Upper lobe of left lung (tissue), 6 donors: ENCODE measurements around the gene IL20RB. TPM values are rescaled to one million over a fixed set of nuclear protein-coding genes. Genes with fewer than 3 reads are reported as not detected.
"Not testable (repeated sequence)": the region's sequence is repeated elsewhere in the genome, so short reads cannot be mapped to it uniquely, and the experiment has no call there.

Experiments
- ATAC-seq, 2 donors: fragments of 200-7000 bp; cut with Tn5 transposase; one replicate each; pipeline ENCODE4 v1.9.1; 2022; ENCODE audit warnings: mild to moderate bottlenecking in 2 of 2, moderate library complexity in 2 of 2; ENCODE audit not compliant: low FRiP score in 2 of 2
- DNase-seq, 2 donors: peaks; one replicate each; pipeline ENCODE4 v3.0.0-alpha.2; 2019 to 2020
- H3K27ac ChIP-seq, 4 donors: fragments of 200-600 bp; sonication (generic); one replicate each; pipeline ENCODE4 v1.5.1; 2016 to 2019
- H3K27me3 ChIP-seq, 4 donors: fragments of 200-600 bp; sonication (generic); one replicate each; pipeline ENCODE4 v1.5.1; 2017 to 2019
- H3K36me3 ChIP-seq, 4 donors: fragments of 200-600 bp; sonication (generic); one replicate each; pipeline ENCODE4 v1.5.1; 2016 to 2019
- H3K4me1 ChIP-seq, 4 donors: fragments of 200-600 bp; sonication (generic); one replicate each; pipeline ENCODE4 v1.5.1; 2018 to 2019
- H3K4me3 ChIP-seq, 4 donors: fragments of 200-600 bp; sonication (generic); one replicate each; pipeline ENCODE4 v1.5.1; 2017 to 2019; ENCODE audit warnings: mild to moderate bottlenecking in 2 of 4, moderate library complexity in 1 of 4
- H3K9me3 ChIP-seq, 4 donors: fragments of 200-600 bp; sonication (generic); one replicate each; pipeline ENCODE4 v1.5.1; 2018 to 2019
- CTCF ChIP-seq, 6 experiments: fragments of 450-650 bp in 4 of 6; fragments of 200-600 bp in 2 of 6; sonication (generic) in 2 of 6; IDR thresholded peaks; one replicate each; pipeline ENCODE4 v1.5.1; 2016 to 2019; ENCODE audit warnings: antibody characterized with exemption in 6 of 6
- EP300 ChIP-seq, 4 donors: sonication (generic); formaldehyde crosslinking; IDR thresholded peaks; one replicate each; pipeline ENCODE4 v1.5.1; 2017; ENCODE audit warnings: antibody characterized with exemption in 4 of 4, control low read depth in 2 of 4
- POLR2A ChIP-seq, 4 donors: fragments of 450-650 bp; IDR thresholded peaks; one replicate each; pipeline ENCODE4 v1.5.1; 2016 to 2017; ENCODE audit warnings: antibody characterized with exemption in 4 of 4, mild to moderate bottlenecking in 2 of 4
- POLR2AphosphoS5 ChIP-seq, 2 donors: sonication (generic); formaldehyde crosslinking; IDR thresholded peaks; one replicate each; pipeline ENCODE4 v1.5.1; 2017; ENCODE audit warnings: antibody characterized with exemption in 2 of 2
- WGBS, 2 donors: methylation state at CpG; one replicate each; pipeline ENCODE4 v1.1.5; 2017 to 2018; 5-methylcytosine and 5-hydroxymethylcytosine counted together
- total RNA-seq, 6 donors: library from RNA; depleted of rRNA in 4 of 6; stranded (reverse); fragments of >200 nt in 4 of 6; gene quantifications; one replicate each; pipeline versions ENCODE4 v1.1.0 to v1.2.1, GENCODE V29; 2016 to 2021
- donor health status: DM: no; HTN: no; CAD: no; lungs with moderate emphysema.
- donor health status: DM: no; HTN: yes; CAD: no; lungs with severe emphysema.

Gene IL20RB
- total RNA-seq, 6 donors from 2014 or later = 0.80 to 22.9 (median 1.1) TPM

- Histone ChIP-seq H3K9me3 (no peaks in the 10 kb centered on the region), H3K36me3 (no peaks in the 10 kb centered on the region), H3K4me1 (peaks cover 8 to 17% (median 13%) of the 10 kb centered on the region in 4 donors), H3K27ac (peak overlapping the region in 1 of 4 donors; percentile 43), H3K27me3 (no peaks in the 10 kb centered on the region), H3K4me3 (no peak overlapping the region)
- 77 to 82% methylated on average over 4 of the region's 4 CpGs for WGBS, 2 donors
- TF ChIP-seq POLR2A (IDR thresholded peaks at IDR 0.05) = no peak
- TF ChIP-seq POLR2AphosphoS5 (IDR thresholded peaks at IDR 0.05) = no peak
- no peak for TF ChIP-seq CTCF (IDR thresholded peaks at IDR 0.05)
- no peak for TF ChIP-seq EP300 (IDR thresholded peaks at IDR 0.05)
- ATAC-seq (no peak), DNase-seq (no peak)
Measured at GRCh38 chr3:136982520-136983138, 24.8 kb downstream of the IL20RB start.

- no peak for TF ChIP-seq POLR2A (IDR thresholded peaks at IDR 0.05)
- TF ChIP-seq EP300 (IDR thresholded peaks at IDR 0.05) = no peak
- no peak for TF ChIP-seq CTCF (IDR thresholded peaks at IDR 0.05)
- peak; percentile 16 to 44 for TF ChIP-seq POLR2AphosphoS5 (IDR thresholded peaks at IDR 0.05)
- no peaks in the 10 kb centered on the region for H3K9me3 ChIP-seq
- H3K27ac ChIP-seq = peak overlapping the region in 2 of 4 donors; percentile 44 to 49
- DNase-seq (no peak), ATAC-seq (peak in 1 of 2 donors; percentile 15)
- H3K4me3 ChIP-seq = no peak overlapping the region
- no peaks in the 10 kb centered on the region for H3K27me3 ChIP-seq
- 42 to 48% methylated on average over 3 of the region's 3 CpGs for WGBS, 2 donors
- no peaks in the 10 kb centered on the region for H3K36me3 ChIP-seq
- H3K4me1 ChIP-seq = peaks cover 8 to 17% (median 13%) of the 10 kb centered on the region in 4 donors
Measured at GRCh38 chr3:136984837-136985236, 27.1 kb downstream of the IL20RB start.

GRCh38 chr3:136987398-136987980, 29.7 kb downstream of the IL20RB start:
- peaks cover 8 to 17% (median 12%) of the 10 kb centered on the region in 4 donors for H3K4me1 ChIP-seq
- H3K9me3 ChIP-seq, ATAC-seq, H3K36me3 ChIP-seq, H3K27ac ChIP-seq, H3K4me3 ChIP-seq, H3K27me3 ChIP-seq: not testable (repeated sequence)
- peak in 1 of 2 donors; percentile 79 for DNase-seq
- 97 to 98% methylated on average over 11 to 19 of the region's 39 CpGs for WGBS, 2 donors

- H3K27ac ChIP-seq = no peak overlapping the region
- DNase-seq (no peak), ATAC-seq (no peak)
- H3K4me1 ChIP-seq = peaks cover 8 to 17% (median 9%) of the 10 kb centered on the region in 4 donors
- no peaks in the 10 kb centered on the region for H3K36me3 ChIP-seq
- TF ChIP-seq POLR2A (IDR thresholded peaks at IDR 0.05) = no peak
- no peak for TF ChIP-seq POLR2AphosphoS5 (IDR thresholded peaks at IDR 0.05)
- no peak for TF ChIP-seq CTCF (IDR thresholded peaks at IDR 0.05)
- no peaks in the 10 kb centered on the region for H3K27me3 ChIP-seq
- WGBS, 2 donors = 89 to 91% methylated on average over 2 of the region's 2 CpGs
- no peak overlapping the region for H3K4me3 ChIP-seq
- H3K9me3 ChIP-seq = no peaks in the 10 kb centered on the region
Measured at GRCh38 chr3:136988651-136989050, 30.9 kb downstream of the IL20RB start.

- no peaks in the 10 kb centered on the region for H3K9me3 ChIP-seq
- DNase-seq (no peak), ATAC-seq (no peak)
- peaks cover 8 to 16% (median 12%) of the 10 kb centered on the region in 4 donors for H3K4me1 ChIP-seq
- WGBS, 2 donors = 80 to 85% methylated on average over 4 of the region's 4 CpGs
- TF ChIP-seq CTCF (IDR thresholded peaks at IDR 0.05) = no peak
- TF ChIP-seq POLR2AphosphoS5 (IDR thresholded peaks at IDR 0.05) = no peak
- TF ChIP-seq POLR2A (IDR thresholded peaks at IDR 0.05) = no peak
- TF ChIP-seq EP300 (IDR thresholded peaks at IDR 0.05) = no peak
- H3K36me3 ChIP-seq = no peaks in the 10 kb centered on the region
- H3K27me3 ChIP-seq = no peaks in the 10 kb centered on the region
- no peak overlapping the region for H3K4me3 ChIP-seq
- H3K27ac ChIP-seq = no peak overlapping the region
Measured at GRCh38 chr3:136989781-136990524, 32.2 kb downstream of the IL20RB start.
